B cell (primary cell): Measurements from ENCODE around the gene PALLD. TPM values are rescaled to one million over a fixed set of nuclear protein-coding genes. Genes with fewer than 3 reads are reported as not detected.

ENCODE experiments used
- ATAC-seq: fragments of 200-7000 bp; cut with Tn5 transposase; one replicate; pipeline ENCODE4 v1.10.0; 2021; ENCODE audit warnings: low read depth, mild to moderate bottlenecking, moderate number of reproducible peaks, moderate library complexity
- CTCF ChIA-PET: fragments of 350-600 bp; sonication (Branson Sonifier 250); formaldehyde crosslinking; loops from one replicate; lab custom pipeline; 2021; ENCODE audit warnings: antibody characterized with exemption, inconsistent platforms; lab: Charles Lee
- POLR2A ChIA-PET: fragments of 350-600 bp; sonication (Branson Sonifier 250); formaldehyde crosslinking; loops from one replicate; lab custom pipeline; 2021; ENCODE audit warnings: antibody characterized with exemption; lab: Charles Lee
- DNase-seq: peaks from one replicate; pipeline ENCODE4 v3.0.0; 2013
- H2AFZ ChIP-seq: 2 replicates; pipeline ENCODE4 v1.6.1; 2012; ENCODE audit warnings: mild to moderate bottlenecking, low read depth, low read length; ENCODE audit not compliant: insufficient read depth, poor library complexity, severe bottlenecking
- H3K27ac ChIP-seq, 2 donors: 1 replicate in 1 of 2; 2 replicates in 1 of 2; pipeline ENCODE4 v1.5.1; 2012 to 2013; ENCODE audit warnings: low read length in 2 of 2, mild to moderate bottlenecking in 2 of 2, moderate library complexity in 1 of 2
- H3K27me3 ChIP-seq, 4 experiments: fragments of 200-600 bp in 1 of 4; sonication (generic) in 1 of 4; replicated peaks in 1 of 4; 1 replicate in 2 of 4; 2 replicates in 2 of 4; pipeline versions ENCODE4 v1.6.1 to v1.7.0; 2013 to 2016; ENCODE audit warnings: low read length in 3 of 4, mild to moderate bottlenecking in 2 of 4, mixed read lengths in 1 of 4, moderate library complexity in 1 of 4; ENCODE audit not compliant: insufficient read depth in 4 of 4, control insufficient read depth in 3 of 4; ENCODE audit errors: control extremely low read depth in 1 of 4
- H3K36me3 ChIP-seq, 2 experiments: replicated peaks in 1 of 2; 1 replicate in 1 of 2; 2 replicates in 1 of 2; pipeline versions ENCODE4 v1.6.1 to v1.7.1; 2013; ENCODE audit warnings: low read length in 1 of 2; ENCODE audit not compliant: insufficient read depth in 2 of 2, control insufficient read depth in 1 of 2; ENCODE audit errors: control extremely low read depth in 1 of 2, extremely low read depth in 1 of 2
- H3K4me1 ChIP-seq, 2 donors: fragments of 200-600 bp in 1 of 2; sonication (generic) in 1 of 2; 1 replicate in 1 of 2; 2 replicates in 1 of 2; pipeline versions ENCODE4 v1.5.1 to v1.6.1; 2013 to 2017; ENCODE audit warnings: low read length in 2 of 2; ENCODE audit not compliant: control insufficient read depth in 2 of 2, insufficient read depth in 2 of 2
- H3K4me2 ChIP-seq: replicated peaks from 2 replicates; pipeline ENCODE3; 2012; ENCODE audit warnings: mild to moderate bottlenecking, low read depth, low read length; ENCODE audit not compliant: poor library complexity, severe bottlenecking
- H3K4me3 ChIP-seq, 5 experiments: fragments of 200-600 bp in 1 of 5; sonication (generic) in 1 of 5; 1 replicate in 3 of 5; 2 replicates in 2 of 5; pipeline versions ENCODE4 v1.5.1 to v1.7.0; 2011 to 2016; ENCODE audit warnings: low read length in 4 of 5, mild to moderate bottlenecking in 4 of 5, low read depth in 2 of 5, control low read depth in 1 of 5, moderate library complexity in 1 of 5; ENCODE audit not compliant: insufficient read depth in 1 of 5; ENCODE audit errors: control extremely low read depth in 1 of 5, extremely low read depth in 1 of 5
- H3K79me2 ChIP-seq: fragments of 200-600 bp; sonication (generic); one replicate; pipeline ENCODE4 v1.6.0; 2016; ENCODE audit warnings: low read length; ENCODE audit not compliant: control insufficient read depth, insufficient read depth
- H3K9ac ChIP-seq: fragments of 200-600 bp; sonication (generic); 2 replicates; pipeline ENCODE4 v1.6.1; 2017; ENCODE audit warnings: mild to moderate bottlenecking, low read length, moderate library complexity
- H3K9me3 ChIP-seq, 3 donors: one replicate each; pipeline versions ENCODE4 v1.6.1 to v1.7.1; 2013; ENCODE audit warnings: low read length in 2 of 3; ENCODE audit not compliant: control insufficient read depth in 2 of 3, insufficient read depth in 1 of 3; ENCODE audit errors: control extremely low read depth in 1 of 3
- H4K20me1 ChIP-seq: 2 replicates; pipeline ENCODE4 v1.6.0; 2012; ENCODE audit warnings: mild to moderate bottlenecking, low read length; ENCODE audit not compliant: insufficient read depth, control insufficient read depth, poor library complexity, severe bottlenecking
- H3K27ac Mint-ChIP-seq: one replicate; pipeline ENCODE4 v1.8.0; 2021; ENCODE audit warnings: mixed read lengths
- H3K27me3 Mint-ChIP-seq: one replicate; pipeline ENCODE4 v1.8.0; 2021; ENCODE audit warnings: mixed read lengths
- H3K4me1 Mint-ChIP-seq: one replicate; pipeline ENCODE4 v1.8.0; 2021; ENCODE audit warnings: mixed read lengths
- H3K4me3 Mint-ChIP-seq: one replicate; pipeline ENCODE4 v1.8.0; 2021; ENCODE audit warnings: mixed read lengths
- H3K9me3 Mint-ChIP-seq: one replicate; pipeline ENCODE4 v1.8.0; 2022; ENCODE audit warnings: mixed read lengths; ENCODE audit not compliant: insufficient read depth
- CTCF ChIP-seq: fragments of 200-600 bp; IDR thresholded peaks from one replicate; pipeline ENCODE4 v1.8.0; 2022; ENCODE audit warnings: antibody characterized with exemption, mild to moderate bottlenecking
- EZH2 ChIP-seq: IDR thresholded peaks from 2 replicates; pipeline ENCODE4 v1.6.1; 2012; ENCODE audit warnings: borderline replicate concordance, low read depth, mild to moderate bottlenecking, moderate library complexity, low read length; ENCODE audit not compliant: insufficient read depth, poor library complexity, severe bottlenecking
- WGBS: methylation state at CpG from one replicate; pipeline ENCODE4 v1.1.5; 2013; ENCODE audit warnings: missing lambda C conversion rate; ENCODE audit not compliant: insufficient coverage; 5-methylcytosine and 5-hydroxymethylcytosine counted together
- intact Hi-C: fragments of 100-400 bp; cut with micrococcal nuclease; formaldehyde crosslinking; loops from one replicate; pipeline ENCODE4 v1.10.0; 2022
- polyA plus RNA-seq: library from polyadenylated mRNA; depleted of rRNA; stranded (reverse); fragments of >200 nt; gene quantifications from 2 replicates; pipeline ENCODE4 v1.2.3, GENCODE V29; 2012
- total RNA-seq, 2 donors: library from RNA; stranded (reverse); fragments of 120-200 nt in 1 of 2; gene quantifications; 1 replicate in 1 of 2; 2 replicates in 1 of 2; pipeline versions ENCODE4 v1.2.3 to v1.2.4, GENCODE V29; 2013 to 2022

The PALLD gene
- total and polyA plus RNA-seq, 2 donors (not counting 1 experiment from before 2014, with no cell fraction given), result 0.63 to 0.71 TPM

- no peak overlapping the region for H3K27ac Mint-ChIP-seq
- Histone ChIP-seq H3K9me3 (no peaks in the 10 kb centered on the region), H3K4me3 (no peak overlapping the region), H3K4me1 (peaks cover 2 to 6% of the 10 kb centered on the region in 2 donors), H3K27ac (no peak overlapping the region), H3K27me3 (no peaks in the 10 kb centered on the region), H4K20me1 (no peaks in the 10 kb centered on the region), H2AFZ (no peak overlapping the region), H3K4me2 (no peak overlapping the region), H3K9ac (no peak overlapping the region), H3K36me3 (no peaks in the 10 kb centered on the region), H3K79me2 (no peaks in the 10 kb centered on the region)
- ATAC-seq, result no peak
- peaks cover 5% of the 10 kb centered on the region for H3K4me1 Mint-ChIP-seq
- H3K27me3 Mint-ChIP-seq, result peaks cover 1% of the 10 kb centered on the region
- WGBS, result no CpG with 5 or more reads among the region's 3 CpGs
- intact Hi-C loops, result no loop called here
- ChIA-PET CTCF (no interaction called here), POLR2A (no interaction called here)
- TF ChIP-seq EZH2 (no peak), CTCF (no peak)
- no peak for DNase-seq
- no peak overlapping the region for H3K4me3 Mint-ChIP-seq
- H3K9me3 Mint-ChIP-seq, result peaks cover 3% of the 10 kb centered on the region
These were observed 219.7 kb downstream of the PALLD start for GRCh38 chr4:168716406-168717129.

GRCh38 chr4:168717847-168718246 lies 221.0 kb downstream of the PALLD start:
- Mint-ChIP-seq H3K9me3 (peaks cover 3% of the 10 kb centered on the region), H3K27ac (no peak overlapping the region), H3K4me3 (no peak overlapping the region), H3K4me1 (peaks cover 2% of the 10 kb centered on the region), H3K27me3 (peaks cover 11% of the 10 kb centered on the region)
- intact Hi-C loops, result no loop called here
- no peaks in the 10 kb centered on the region for H3K27me3 ChIP-seq
- no peak overlapping the region for H3K4me3 ChIP-seq
- no peaks in the 10 kb centered on the region for H3K4me1 ChIP-seq
- POLR2A ChIA-PET, result no interaction called here
- H3K9ac ChIP-seq, result no peak overlapping the region
- no peaks in the 10 kb centered on the region for H3K36me3 ChIP-seq
- TF ChIP-seq EZH2 (no peak), CTCF (no peak)
- no peaks in the 10 kb centered on the region for H3K79me2 ChIP-seq
- no peak overlapping the region for H3K27ac ChIP-seq
- no peak for ATAC-seq
- H2AFZ ChIP-seq, result no peak overlapping the region
- H4K20me1 ChIP-seq, result no peaks in the 10 kb centered on the region
- no CpG with 5 or more reads among the region's 3 CpGs for WGBS
- H3K9me3 ChIP-seq, result no peaks in the 10 kb centered on the region
- no peak overlapping the region for H3K4me2 ChIP-seq
- CTCF ChIA-PET, result no interaction called here
- DNase-seq, result no peak
